AG10803 (cell line): Measurements from ENCODE around the gene MPDU1.

Source experiments
- DNase-seq: peaks from one replicate; pipeline ENCODE4 v3.0.0; 2010; ENCODE audit warnings: low read depth
- H3K4me3 ChIP-seq: 2 replicates; pipeline ENCODE4 v1.5.1; 2011; ENCODE audit warnings: mild to moderate bottlenecking, low read length, control low read depth
- TF ChIP-seq, protein P1 (sequence below): conservative IDR thresholded peaks from 2 replicates; pipeline ENCODE4 v1.5.1; 2011; ENCODE audit warnings: mild to moderate bottlenecking, low read length, control low read depth, inconsistent platforms

Gene MPDU1

DNA sequence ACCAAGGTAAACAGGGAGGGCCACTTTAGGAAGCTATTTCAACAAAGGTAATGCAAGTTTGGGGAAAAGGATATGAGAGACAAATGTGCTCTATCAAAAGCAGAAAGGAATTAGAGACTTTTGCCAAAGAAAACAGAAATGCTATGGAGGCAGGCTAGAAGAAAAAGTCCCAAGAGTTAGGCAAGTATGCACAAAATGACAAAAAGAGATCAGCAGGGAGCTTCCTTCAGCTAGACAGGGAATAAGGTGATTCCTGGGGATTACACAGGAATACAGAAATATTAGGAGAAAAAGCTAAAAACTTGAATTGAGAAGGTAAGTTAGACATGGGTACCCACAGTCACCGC, 28.6 kb downstream of the MPDU1 start:
- no peak overlapping the region; the same call in 1 of the 2 replicates for H3K4me3 ChIP-seq
- peak; percentile 13 for DNase-seq
- TF ChIP-seq, protein P1, sequence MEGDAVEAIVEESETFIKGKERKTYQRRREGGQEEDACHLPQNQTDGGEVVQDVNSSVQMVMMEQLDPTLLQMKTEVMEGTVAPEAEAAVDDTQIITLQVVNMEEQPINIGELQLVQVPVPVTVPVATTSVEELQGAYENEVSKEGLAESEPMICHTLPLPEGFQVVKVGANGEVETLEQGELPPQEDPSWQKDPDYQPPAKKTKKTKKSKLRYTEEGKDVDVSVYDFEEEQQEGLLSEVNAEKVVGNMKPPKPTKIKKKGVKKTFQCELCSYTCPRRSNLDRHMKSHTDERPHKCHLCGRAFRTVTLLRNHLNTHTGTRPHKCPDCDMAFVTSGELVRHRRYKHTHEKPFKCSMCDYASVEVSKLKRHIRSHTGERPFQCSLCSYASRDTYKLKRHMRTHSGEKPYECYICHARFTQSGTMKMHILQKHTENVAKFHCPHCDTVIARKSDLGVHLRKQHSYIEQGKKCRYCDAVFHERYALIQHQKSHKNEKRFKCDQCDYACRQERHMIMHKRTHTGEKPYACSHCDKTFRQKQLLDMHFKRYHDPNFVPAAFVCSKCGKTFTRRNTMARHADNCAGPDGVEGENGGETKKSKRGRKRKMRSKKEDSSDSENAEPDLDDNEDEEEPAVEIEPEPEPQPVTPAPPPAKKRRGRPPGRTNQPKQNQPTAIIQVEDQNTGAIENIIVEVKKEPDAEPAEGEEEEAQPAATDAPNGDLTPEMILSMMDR: no peak

DNA sequence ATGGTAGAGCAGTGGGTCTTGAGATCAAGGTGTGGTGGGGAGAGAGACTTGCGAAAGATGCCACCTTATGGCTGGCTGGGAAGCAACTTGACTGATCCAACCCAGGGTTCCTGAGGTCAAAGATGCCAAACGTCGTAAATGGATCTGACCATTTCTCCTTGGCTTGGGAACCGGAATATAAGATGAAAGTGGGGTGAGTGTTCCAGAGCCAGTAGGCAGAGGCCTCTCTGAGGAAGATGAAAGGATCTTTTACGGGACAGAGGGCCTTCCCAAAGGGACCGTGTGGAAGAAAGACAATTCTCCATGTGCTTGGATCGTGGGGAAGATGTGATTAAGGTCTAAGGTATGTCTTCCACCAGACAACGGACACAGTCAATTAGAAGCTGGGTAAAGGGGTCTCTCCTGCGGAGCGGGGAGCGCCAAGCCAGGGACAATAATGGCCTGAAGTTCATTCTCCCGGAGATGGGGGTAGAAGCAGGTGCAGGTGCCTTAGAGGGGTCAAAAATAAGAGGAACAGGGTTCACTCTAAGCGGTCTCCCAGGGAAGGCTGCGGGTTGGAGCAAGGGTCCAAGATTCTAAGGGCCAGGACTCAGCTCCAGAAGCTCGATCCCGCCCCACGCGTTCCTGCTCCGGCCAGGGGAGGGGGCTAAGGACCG, 30.2 kb downstream of the MPDU1 start:
- TF ChIP-seq, protein P1: no peak
- peak overlapping the region; percentile 90 for H3K4me3 ChIP-seq
- peak; percentile 49 for DNase-seq

DNA sequence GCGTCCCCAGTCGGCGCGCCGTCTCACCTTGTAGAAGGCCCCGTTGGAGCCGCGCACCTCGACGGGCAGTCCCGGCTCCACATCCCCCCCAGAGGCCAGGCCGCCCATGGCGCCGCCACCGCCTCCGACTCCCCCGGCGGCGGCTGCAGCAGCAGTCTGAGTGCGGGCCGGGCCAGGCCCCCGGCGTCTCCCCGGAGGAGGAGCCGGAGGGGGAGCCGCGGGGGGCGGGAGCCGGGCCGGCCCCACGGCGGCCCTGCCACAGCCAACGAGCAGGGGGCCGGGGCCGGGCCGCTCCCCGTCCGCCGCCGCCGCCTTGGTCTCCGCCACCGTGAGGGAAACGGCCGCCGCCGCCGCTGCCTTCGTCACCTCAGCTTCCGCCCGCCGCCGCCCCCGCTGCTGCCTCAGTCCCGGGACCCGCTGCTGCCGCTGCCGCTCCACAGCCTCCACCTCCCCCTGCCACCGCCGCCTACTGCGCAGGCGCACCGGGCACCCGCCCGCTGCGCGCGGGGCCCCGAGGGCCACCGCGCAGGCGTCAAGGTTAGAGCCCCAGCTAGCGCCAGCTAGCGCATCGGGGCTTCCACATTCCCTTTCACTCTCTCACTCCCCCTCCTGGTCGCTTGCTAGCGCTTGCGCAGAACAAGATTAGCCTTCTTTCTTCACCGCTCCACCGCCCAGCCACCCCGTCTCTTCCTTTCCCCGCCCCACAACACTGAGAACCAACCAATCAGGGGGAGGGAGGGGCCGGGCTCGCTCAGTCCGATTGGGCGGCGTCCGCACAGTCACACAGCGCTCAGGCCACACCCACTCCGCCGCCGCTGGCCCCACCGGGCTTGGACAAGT, 31.0 kb downstream of the MPDU1 start, which contains the start of gene FXR2:
FXR2 (minus strand) TSS at position 473 of the 840 bp plus-strand sequence; CDS start at position 108, 365 bp downstream.
- peak within 1 kb of the TSS; percentile 90 for H3K4me3 ChIP-seq
- TF ChIP-seq, protein P1: peak; percentile 65
- peak; percentile 100 for DNase-seq

DNA sequence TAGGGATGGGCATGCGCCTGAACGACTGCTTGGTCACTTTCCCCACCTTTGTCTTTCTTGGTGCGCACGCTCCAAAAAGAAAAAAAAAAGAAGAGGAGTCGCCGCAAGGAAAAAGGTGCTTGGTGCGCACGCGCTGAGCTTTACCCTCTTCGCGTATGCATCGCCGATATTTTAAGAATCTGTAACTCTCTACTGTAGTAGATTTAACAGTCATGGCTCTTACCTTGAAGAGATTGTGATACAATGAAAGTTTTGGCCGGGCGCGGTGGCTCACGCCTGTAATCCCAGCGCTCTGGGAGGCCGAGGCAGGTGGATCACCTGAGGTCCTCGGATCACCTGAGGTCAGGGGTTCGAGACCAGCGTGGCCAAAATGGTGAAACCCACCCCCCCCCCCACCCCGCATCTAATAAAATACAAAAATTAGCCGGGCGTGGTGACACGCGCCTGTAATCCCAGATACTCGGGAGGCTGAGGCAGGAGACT, 31.7 kb downstream of the MPDU1 start:
- TF ChIP-seq, protein P1: no peak
- peak overlapping the region; percentile 63 for H3K4me3 ChIP-seq
- no peak for DNase-seq

DNA sequence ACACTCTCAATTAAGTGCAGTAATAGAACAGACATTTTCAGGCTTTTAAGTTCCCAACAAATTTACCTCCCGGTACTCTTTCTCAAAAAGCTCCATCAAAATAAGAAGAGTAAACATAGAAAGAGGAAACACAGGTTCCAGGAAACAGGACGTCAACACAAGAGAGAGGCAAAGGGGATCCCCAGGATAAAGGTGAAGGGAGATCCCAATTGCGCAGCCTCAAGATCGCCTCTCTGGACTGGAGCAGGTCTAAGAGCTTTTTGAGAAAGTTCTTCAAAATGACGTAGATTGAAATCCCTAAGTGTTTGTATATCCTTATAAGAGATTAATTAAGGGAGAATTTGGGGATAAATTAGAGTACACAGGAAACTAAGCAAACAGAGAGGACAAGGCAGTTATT, 35.0 kb downstream of the MPDU1 start:
- no peak overlapping the region for H3K4me3 ChIP-seq
- TF ChIP-seq, protein P1: no peak
- no peak for DNase-seq

DNA sequence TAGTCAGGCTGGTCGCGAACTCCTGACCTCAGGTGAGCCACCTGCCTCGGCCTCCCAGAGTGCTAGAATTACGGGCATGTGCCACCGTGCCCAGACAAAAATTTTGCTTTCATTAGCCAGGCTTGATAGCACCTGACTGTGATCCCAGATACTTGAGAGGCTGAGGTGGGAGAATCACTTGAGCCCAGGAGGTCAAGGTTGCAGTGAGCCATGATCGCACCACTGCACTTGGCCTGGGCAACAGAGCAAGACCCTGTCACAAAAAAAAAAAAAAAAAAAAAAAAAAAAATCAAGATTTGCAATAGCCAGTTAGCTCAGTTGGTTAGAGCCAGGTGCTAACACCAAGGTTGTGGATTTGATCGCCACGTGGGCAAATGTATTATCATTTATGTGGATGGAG, 37.2 kb downstream of the MPDU1 start:
- no peak for DNase-seq
- no peak overlapping the region for H3K4me3 ChIP-seq
- TF ChIP-seq, protein P1: no peak
